Measurements from ENCODE around the gene ACOT8. TPM values are rescaled to one million over a fixed set of nuclear protein-coding genes. Genes with fewer than 3 reads are reported as not detected.

Gene ACOT8
- total RNA-seq, 4 donors from 2014 or later = 32.3 to 66.2 (median 41.4) TPM

GRCh38 chr20:45886590-45887345 is 29.6 kb upstream of the ACOT8 start:
- intact Hi-C loops (cut with DNase I; ENCODE audit: low total_unique reads) = no loop called here
- Histone ChIP-seq H3K27me3 (no peaks in the 10 kb centered on the region), H3K27ac (no peak overlapping the region), H3K36me3 (peaks cover 0 to 25% of the 10 kb centered on the region in 2 donors), H3K4me3 (no peak overlapping the region), H3K9me3 (no peaks in the 10 kb centered on the region), H3K4me1 (peaks cover 16 to 22% of the 10 kb centered on the region in 2 donors)
- DNase-seq = no peak
- no peak for TF ChIP-seq POLR2A (IDR thresholded peaks at IDR 0.05)
- TF ChIP-seq CTCF (IDR thresholded peaks at IDR 0.05 in 4 of 5, conservative IDR thresholded peaks at IDR 0.05 in 1 of 5) = no peak
- no peak for ATAC-seq
- in situ Hi-C loops (cut with MboI; ENCODE audit: low sequenced_read_pairs in 4 of 4) = loop anchor here in 1 of 4 donors (10.0 kb wide), 1 partner anchor 92 kb away; the partner anchor contains the start of genes DNTTIP1 and WFDC3

GRCh38 chr20:45883100-45883469 is 25.9 kb upstream of the ACOT8 start:
- Histone ChIP-seq H3K36me3 (peaks cover 0 to 29% of the 10 kb centered on the region in 2 donors), H3K4me1 (peaks cover 9 to 13% of the 10 kb centered on the region in 2 donors), H3K27ac (peak overlapping the region in 1 of 4 donors; percentile 95), H3K9me3 (no peaks in the 10 kb centered on the region), H3K4me3 (no peak overlapping the region), H3K27me3 (no peaks in the 10 kb centered on the region)
- ATAC-seq (no peak), DNase-seq (no peak)
- TF ChIP-seq POLR2A (IDR thresholded peaks at IDR 0.05) = no peak
- TF ChIP-seq CTCF (IDR thresholded peaks at IDR 0.05 in 4 of 5, conservative IDR thresholded peaks at IDR 0.05 in 1 of 5) = no peak
- in situ Hi-C loops (cut with MboI; ENCODE audit: low sequenced_read_pairs in 4 of 4) = loop anchor here in 1 of 4 donors (10.0 kb wide), 1 partner anchor 88 kb away; the partner anchor contains the start of genes DNTTIP1 and WFDC3
- intact Hi-C loops (cut with DNase I; ENCODE audit: low total_unique reads) = loop anchor here (2.0 kb wide), 1 partner anchor 52 kb away; the partner anchor contains the start of gene PCIF1

- in situ Hi-C loops (cut with MboI; ENCODE audit: low sequenced_read_pairs in 4 of 4) (loop anchor here in 1 of 4 donors (10.0 kb wide), 1 partner anchor 88 kb away; the partner anchor contains the start of genes DNTTIP1 and WFDC3), intact Hi-C loops (cut with DNase I; ENCODE audit: low total_unique reads) (loop anchor here (2.0 kb wide), 1 partner anchor 52 kb away; the partner anchor contains the start of gene PCIF1)
- H3K36me3 ChIP-seq = peaks cover 0 to 34% of the 10 kb centered on the region in 2 donors
- no peaks in the 10 kb centered on the region for H3K27me3 ChIP-seq
- DNase-seq (no peak), ATAC-seq (no peak)
- no peaks in the 10 kb centered on the region for H3K9me3 ChIP-seq
- no peak overlapping the region for H3K4me3 ChIP-seq
- H3K4me1 ChIP-seq = peaks cover 9 to 13% of the 10 kb centered on the region in 2 donors
- no peak for TF ChIP-seq CTCF (IDR thresholded peaks at IDR 0.05 in 4 of 5, conservative IDR thresholded peaks at IDR 0.05 in 1 of 5)
- TF ChIP-seq POLR2A (IDR thresholded peaks at IDR 0.05) = no peak
- peak overlapping the region in 1 of 4 donors; percentile 95 for H3K27ac ChIP-seq
Observed at GRCh38 chr20:45882469-45883099, 25.4 kb upstream of the ACOT8 start.

- Histone ChIP-seq H3K27me3 (no peaks in the 10 kb centered on the region), H3K9me3 (no peaks in the 10 kb centered on the region), H3K4me1 (peaks cover 9 to 13% of the 10 kb centered on the region in 2 donors), H3K36me3 (peaks cover 0 to 32% of the 10 kb centered on the region in 2 donors), H3K4me3 (peak within 1 kb of the TSS; percentile 67 to 70 (median 68)), H3K27ac (peak within 1 kb of the TSS; percentile 87 to 95 (median 92))
- TF ChIP-seq POLR2A (IDR thresholded peaks at IDR 0.05) (peak in 1 of 2 donors; percentile 45), CTCF (IDR thresholded peaks at IDR 0.05 in 4 of 5, conservative IDR thresholded peaks at IDR 0.05 in 1 of 5) (no peak)
- DNase-seq = peak; percentile 98 to 99
- intact Hi-C loops (cut with DNase I; ENCODE audit: low total_unique reads) = loop anchor here (1.0 to 2.0 kb wide), 3 partner anchors 24 to 90 kb away; partner anchors contain the start of genes ACOT8 and ZSWIM3
- peak; percentile 100 for ATAC-seq
- in situ Hi-C loops (cut with MboI; ENCODE audit: low sequenced_read_pairs in 4 of 4) = loop anchor here in 1 of 4 donors (10.0 kb wide), 1 partner anchor 86 kb away; the partner anchor contains the start of genes DNTTIP1 and WFDC3
Observed at GRCh38 chr20:45880988-45881788, 24.0 kb upstream of the ACOT8 start, which contains the start of gene ZSWIM1. TSS of gene ZSWIM1 (plus strand) at chr20:45881227. CDS start at chr20:45882593, 1,366 bp downstream.
